ENCODE measurements around the gene SV2C. TPM values are rescaled to one million over a fixed set of nuclear protein-coding genes. Genes with fewer than 3 reads are reported as not detected.

SV2C gene
- total RNA-seq, 1 donor from 2014 or later, result 0.32 TPM

DNA sequence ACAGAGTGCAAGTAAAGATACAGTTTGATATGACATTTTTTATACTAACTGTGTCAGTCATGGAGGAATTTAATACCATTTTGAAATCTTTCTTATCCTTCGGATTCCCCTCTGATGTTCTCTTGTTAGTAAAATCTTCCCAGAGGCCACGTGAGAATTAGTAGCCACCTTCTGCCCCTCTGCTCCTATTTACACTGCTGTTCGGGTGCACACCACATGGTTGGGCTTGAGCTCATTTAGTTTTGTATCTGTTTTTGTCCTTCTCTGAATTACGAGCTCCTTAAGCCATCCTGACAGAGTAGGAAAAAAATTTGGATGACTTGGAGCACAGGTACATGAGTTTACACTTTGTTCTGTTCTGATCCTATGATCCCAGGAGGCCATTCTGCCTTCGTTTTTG is 109.7 kb downstream of the SV2C start:
- H3K36me3 ChIP-seq, result no peaks in the 10 kb centered on the region
- H3K4me1 ChIP-seq, result no peaks in the 10 kb centered on the region
- TF ChIP-seq, protein P1, sequence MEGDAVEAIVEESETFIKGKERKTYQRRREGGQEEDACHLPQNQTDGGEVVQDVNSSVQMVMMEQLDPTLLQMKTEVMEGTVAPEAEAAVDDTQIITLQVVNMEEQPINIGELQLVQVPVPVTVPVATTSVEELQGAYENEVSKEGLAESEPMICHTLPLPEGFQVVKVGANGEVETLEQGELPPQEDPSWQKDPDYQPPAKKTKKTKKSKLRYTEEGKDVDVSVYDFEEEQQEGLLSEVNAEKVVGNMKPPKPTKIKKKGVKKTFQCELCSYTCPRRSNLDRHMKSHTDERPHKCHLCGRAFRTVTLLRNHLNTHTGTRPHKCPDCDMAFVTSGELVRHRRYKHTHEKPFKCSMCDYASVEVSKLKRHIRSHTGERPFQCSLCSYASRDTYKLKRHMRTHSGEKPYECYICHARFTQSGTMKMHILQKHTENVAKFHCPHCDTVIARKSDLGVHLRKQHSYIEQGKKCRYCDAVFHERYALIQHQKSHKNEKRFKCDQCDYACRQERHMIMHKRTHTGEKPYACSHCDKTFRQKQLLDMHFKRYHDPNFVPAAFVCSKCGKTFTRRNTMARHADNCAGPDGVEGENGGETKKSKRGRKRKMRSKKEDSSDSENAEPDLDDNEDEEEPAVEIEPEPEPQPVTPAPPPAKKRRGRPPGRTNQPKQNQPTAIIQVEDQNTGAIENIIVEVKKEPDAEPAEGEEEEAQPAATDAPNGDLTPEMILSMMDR (IDR thresholded peaks at IDR 0.05), result no peak
- no peak overlapping the region for H3K4me3 ChIP-seq
- DNase-seq (no peak), ATAC-seq (no peak)
- intact Hi-C loops (cut with DNase I), result no loop called here
- H3K27ac ChIP-seq, result no peak overlapping the region
- H3K9me3 ChIP-seq, result no peaks in the 10 kb centered on the region
- no peaks in the 10 kb centered on the region for H3K27me3 ChIP-seq

DNA sequence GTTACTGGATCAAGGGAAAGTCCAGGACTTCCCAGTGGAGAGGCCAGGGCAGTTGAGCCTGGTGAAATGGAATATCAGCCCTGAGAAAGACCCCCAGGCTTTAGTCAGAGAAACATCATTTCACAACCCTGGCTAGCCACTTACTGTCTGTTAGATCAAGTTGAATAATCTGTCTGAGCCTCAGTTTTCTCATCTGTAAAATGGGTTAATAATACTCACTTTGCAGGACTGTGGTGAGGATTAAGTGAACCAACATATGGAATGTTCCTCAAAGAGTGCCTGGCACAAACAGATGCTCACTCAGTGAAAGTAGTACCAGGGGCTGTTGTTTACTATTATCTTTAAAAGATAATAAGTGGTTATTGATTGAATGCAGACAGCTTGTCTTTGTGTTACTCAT is 110.5 kb downstream of the SV2C start:
- H3K9me3 ChIP-seq, result no peaks in the 10 kb centered on the region
- no peak overlapping the region for H3K4me3 ChIP-seq
- intact Hi-C loops (cut with DNase I), result no loop called here
- H3K27ac ChIP-seq, result no peak overlapping the region
- TF ChIP-seq, protein P1 (IDR thresholded peaks at IDR 0.05), result no peak
- ATAC-seq (no peak), DNase-seq (no peak)
- no peaks in the 10 kb centered on the region for H3K36me3 ChIP-seq
- H3K4me1 ChIP-seq, result no peaks in the 10 kb centered on the region
- H3K27me3 ChIP-seq, result no peaks in the 10 kb centered on the region

DNA sequence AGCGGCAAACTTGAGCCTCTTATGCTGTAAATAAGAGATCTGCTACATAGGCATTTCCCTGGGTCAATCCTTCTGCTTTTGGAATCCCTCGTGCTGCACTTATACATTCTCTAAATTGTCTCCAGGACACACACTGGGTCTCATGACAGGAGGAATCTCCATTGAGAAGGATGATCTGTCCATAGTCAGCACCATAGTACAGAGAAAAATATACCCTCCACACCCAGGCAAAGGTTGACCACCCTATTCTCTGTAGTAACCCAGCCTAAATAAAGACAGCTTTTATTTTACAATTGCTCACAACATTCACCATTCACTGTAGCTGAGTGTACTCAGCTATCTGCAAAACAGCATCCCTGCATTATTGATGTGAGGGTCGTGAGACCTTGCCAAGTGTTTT is 111.2 kb downstream of the SV2C start:
- ATAC-seq, result no peak
- Histone ChIP-seq H3K36me3 (no peaks in the 10 kb centered on the region), H3K27me3 (no peaks in the 10 kb centered on the region), H3K9me3 (no peaks in the 10 kb centered on the region), H3K4me1 (no peaks in the 10 kb centered on the region), H3K4me3 (no peak overlapping the region), H3K27ac (no peak overlapping the region)
- TF ChIP-seq, protein P1 (IDR thresholded peaks at IDR 0.05), result no peak
- DNase-seq, result no peak
- intact Hi-C loops (cut with DNase I), result no loop called here

DNA sequence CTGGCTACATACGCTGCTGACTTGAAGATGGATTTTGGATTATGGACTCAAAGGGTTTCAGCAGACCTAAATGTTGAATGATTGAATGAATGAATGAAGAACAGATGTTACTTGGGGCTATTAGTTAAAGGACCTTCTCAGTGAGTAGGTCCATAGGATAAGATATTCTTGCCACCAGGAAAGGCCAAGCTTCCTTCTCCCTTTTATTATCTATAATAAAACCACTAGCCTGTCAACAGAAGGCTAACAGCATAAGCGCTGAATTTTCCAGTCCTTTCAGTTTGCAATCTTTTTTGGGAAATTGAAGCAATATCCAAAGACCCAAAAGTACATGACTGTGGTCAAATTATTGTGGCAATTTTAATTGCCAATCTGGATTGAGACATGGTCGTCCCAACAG is 113.3 kb downstream of the SV2C start:
- ATAC-seq (no peak), DNase-seq (no peak)
- Histone ChIP-seq H3K27me3 (no peaks in the 10 kb centered on the region), H3K9me3 (no peaks in the 10 kb centered on the region), H3K27ac (no peak overlapping the region), H3K4me1 (no peaks in the 10 kb centered on the region), H3K36me3 (no peaks in the 10 kb centered on the region), H3K4me3 (no peak overlapping the region)
- TF ChIP-seq, protein P1 (IDR thresholded peaks at IDR 0.05), result no peak
- intact Hi-C loops (cut with DNase I), result no loop called here

DNA sequence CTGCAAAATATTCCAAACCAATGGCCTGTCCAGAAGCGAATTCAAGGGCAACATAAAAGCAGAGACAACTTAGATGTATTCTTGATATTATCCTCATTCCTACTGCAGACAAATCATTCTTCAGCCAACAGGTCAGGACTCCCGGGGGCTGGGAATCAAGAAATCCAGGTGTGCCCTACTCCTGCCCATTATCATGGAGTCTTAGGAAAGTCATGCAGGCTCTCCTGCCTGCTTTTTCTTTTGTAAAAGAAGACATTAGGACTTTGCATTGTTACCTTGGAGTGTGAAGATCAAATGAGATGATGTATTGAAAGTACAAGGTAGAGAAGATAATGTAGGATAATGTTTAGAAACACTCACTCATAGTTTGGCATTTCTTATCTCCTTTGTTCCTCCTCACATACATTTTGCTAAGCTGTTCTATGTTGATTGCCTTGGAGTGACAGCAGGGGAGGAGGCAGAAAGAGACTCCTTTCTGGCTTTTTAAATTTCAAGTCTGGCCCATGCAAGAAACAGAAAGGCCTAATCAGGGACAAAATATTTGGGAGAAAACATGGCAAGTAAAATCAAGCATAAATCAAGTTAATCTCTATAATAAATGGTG is 113.8 kb downstream of the SV2C start:
- H3K27me3 ChIP-seq, result no peaks in the 10 kb centered on the region
- H3K36me3 ChIP-seq, result no peaks in the 10 kb centered on the region
- ATAC-seq (no peak), DNase-seq (no peak)
- intact Hi-C loops (cut with DNase I), result no loop called here
- no peaks in the 10 kb centered on the region for H3K9me3 ChIP-seq
- H3K27ac ChIP-seq, result no peak overlapping the region
- no peak overlapping the region for H3K4me3 ChIP-seq
- no peaks in the 10 kb centered on the region for H3K4me1 ChIP-seq
- TF ChIP-seq, protein P1 (IDR thresholded peaks at IDR 0.05), result no peak

DNA sequence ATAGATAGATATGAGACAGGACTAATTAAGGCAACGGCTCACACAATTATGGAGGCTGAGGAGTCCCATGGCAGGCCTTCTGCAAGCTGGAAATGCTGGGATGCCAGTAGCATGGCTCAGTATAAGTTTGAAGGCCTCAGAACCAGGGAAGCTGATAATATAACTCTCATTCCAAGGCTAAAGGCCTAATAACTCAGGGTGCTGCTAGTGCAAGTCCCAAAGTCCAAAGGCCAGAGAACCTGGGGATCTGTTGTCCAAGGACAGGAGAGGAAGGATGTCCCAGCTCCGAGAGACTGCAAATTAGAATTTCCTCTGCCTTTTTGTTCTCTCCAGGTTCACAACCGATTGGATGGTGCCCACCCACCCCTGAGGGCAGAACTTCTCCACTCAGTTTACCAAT is 114.5 kb downstream of the SV2C start:
- DNase-seq (no peak), ATAC-seq (no peak)
- no peaks in the 10 kb centered on the region for H3K36me3 ChIP-seq
- intact Hi-C loops (cut with DNase I), result no loop called here
- H3K9me3 ChIP-seq, result no peaks in the 10 kb centered on the region
- TF ChIP-seq, protein P1 (IDR thresholded peaks at IDR 0.05), result no peak
- H3K27ac ChIP-seq, result no peak overlapping the region
- H3K4me1 ChIP-seq, result no peaks in the 10 kb centered on the region
- no peak overlapping the region for H3K4me3 ChIP-seq
- no peaks in the 10 kb centered on the region for H3K27me3 ChIP-seq
